GM19099 (cell line): ENCODE results near the gene FAR1.

ENCODE experiments used
- POLR2A ChIP-seq: IDR thresholded peaks from 3 replicates; pipeline ENCODE4 v1.6.1; 2011; ENCODE audit warnings: low read depth; ENCODE audit not compliant: insufficient read length; ENCODE audit errors: extremely low read depth

The FAR1 gene

DNA sequence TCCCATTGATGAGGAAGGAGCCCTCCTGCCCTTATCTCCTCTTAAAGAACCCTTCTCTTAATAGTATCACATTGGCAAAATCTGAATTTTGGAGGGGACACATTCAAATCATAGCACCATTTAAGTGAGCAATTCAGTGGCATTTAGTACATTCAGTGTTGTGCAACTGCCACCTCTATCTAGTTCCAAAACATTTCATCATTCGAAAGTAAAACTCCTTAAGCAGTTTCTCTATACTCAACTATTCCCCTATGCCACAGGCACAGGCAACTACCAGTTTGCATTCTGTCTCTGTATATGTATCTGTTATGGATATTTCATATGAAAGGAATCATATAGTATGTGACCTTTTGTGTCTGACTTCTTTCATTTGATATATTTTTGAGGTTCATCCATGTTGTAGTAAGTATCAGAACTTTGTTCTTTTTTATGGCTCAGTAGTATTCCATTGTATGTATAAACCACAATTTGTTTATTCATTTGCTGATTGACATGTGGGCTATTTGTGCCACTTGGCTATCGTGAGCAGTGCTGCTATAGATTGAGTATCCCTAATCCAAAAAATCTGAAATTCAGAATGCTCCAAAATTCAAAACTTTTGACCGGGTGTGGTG is 22.9 kb downstream of the FAR1 start:
- no peak for TF ChIP-seq POLR2A

GRCh38 chr11:13692172-13692571 is 23.7 kb downstream of the FAR1 start:
- TF ChIP-seq POLR2A = no peak

- TF ChIP-seq POLR2A = no peak
Measured at GRCh38 chr11:13694115-13694514, 25.6 kb downstream of the FAR1 start.

- no peak for TF ChIP-seq POLR2A
Measured at GRCh38 chr11:13695886-13696285, 27.4 kb downstream of the FAR1 start.

DNA sequence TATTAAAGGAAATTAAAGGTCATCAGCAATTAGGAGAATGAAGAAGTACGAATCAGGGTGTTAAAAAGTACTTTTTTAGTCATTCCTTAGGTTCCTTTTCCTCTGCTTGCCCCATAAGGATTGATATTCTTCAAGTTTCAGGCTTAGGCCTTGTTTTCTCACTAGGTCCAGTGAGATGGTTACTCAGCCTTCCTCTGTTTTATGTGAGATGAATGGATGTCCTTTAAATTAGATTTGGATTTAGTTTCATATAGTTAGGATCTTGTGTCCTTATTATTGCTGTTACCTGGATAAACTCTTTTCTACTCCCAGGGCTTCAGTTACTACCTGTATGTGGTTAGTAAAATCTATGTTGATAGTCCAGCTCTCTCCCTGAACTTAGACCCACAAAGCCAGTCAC is 29.2 kb downstream of the FAR1 start:
- TF ChIP-seq POLR2A = no peak

GRCh38 chr11:13698132-13698531 is 29.7 kb downstream of the FAR1 start:
- no peak for TF ChIP-seq POLR2A

GRCh38 chr11:13699041-13699440 is 30.6 kb downstream of the FAR1 start:
- TF ChIP-seq POLR2A = no peak

- no peak for TF ChIP-seq POLR2A
Measured at GRCh38 chr11:13699870-13700269, 31.4 kb downstream of the FAR1 start.

GRCh38 chr11:13701506-13701905 is 33.0 kb downstream of the FAR1 start:
- no peak for TF ChIP-seq POLR2A

GRCh38 chr11:13702071-13702470 is 33.6 kb downstream of the FAR1 start:
- no peak for TF ChIP-seq POLR2A

DNA sequence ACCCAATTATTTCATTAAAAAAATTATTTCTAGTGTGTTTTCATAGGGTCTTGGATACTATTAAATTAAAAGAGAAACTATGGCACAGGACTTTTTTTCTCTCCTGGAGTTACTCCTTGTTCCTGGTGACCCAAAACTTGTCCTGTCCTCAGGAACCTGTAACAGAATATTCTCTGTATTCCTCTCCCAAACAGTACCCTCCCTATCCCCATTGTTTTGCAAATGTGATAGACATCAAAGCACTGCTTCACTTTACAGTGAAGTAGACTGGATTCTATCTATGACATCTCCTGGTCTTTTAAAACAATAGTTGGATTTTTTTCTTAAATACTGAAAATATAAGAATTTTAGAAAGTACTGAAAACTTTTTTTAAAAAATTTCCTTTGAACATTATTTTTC is 37.2 kb downstream of the FAR1 start:
- no peak for TF ChIP-seq POLR2A

DNA sequence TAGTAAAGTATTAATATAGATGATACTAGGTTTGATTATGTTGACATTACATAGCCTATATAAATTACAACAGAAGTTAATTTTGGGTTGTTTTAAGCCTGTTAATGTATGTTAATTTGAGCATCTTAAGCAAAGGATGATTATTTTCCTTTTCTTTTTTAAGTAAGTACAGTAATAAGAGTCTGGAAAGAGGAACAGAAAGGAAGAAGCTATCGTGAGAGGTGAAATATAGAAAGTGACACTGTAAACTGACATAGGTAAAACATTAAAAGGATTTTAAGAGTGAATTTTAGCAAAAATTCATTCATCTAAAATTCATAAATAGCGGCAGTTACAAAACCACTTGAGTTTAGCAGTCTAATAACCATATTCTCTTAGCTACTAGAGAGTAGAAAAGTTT is 45.5 kb downstream of the FAR1 start:
- TF ChIP-seq POLR2A = no peak

DNA sequence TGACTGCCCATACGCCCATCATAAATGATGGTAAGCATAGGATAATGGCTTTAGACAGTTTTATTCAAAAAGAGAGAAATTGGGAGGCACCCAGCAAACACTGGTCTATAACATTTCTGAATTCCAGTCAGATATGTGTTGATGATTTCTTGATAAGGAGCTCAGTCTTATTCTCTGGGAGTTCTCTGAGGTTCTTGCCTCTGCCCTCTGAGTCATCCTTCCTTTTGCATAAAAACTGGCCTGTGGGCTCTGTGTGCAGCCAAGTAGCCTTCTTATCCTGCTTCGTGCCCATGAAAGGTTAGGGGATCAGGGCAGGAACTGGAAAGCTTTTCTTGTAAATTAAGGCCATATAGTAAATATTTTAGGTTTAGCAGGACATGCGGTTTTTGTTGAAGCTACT is 48.9 kb downstream of the FAR1 start:
- TF ChIP-seq POLR2A = no peak

GRCh38 chr11:13718394-13718793 is 49.9 kb downstream of the FAR1 start:
- no peak for TF ChIP-seq POLR2A

DNA sequence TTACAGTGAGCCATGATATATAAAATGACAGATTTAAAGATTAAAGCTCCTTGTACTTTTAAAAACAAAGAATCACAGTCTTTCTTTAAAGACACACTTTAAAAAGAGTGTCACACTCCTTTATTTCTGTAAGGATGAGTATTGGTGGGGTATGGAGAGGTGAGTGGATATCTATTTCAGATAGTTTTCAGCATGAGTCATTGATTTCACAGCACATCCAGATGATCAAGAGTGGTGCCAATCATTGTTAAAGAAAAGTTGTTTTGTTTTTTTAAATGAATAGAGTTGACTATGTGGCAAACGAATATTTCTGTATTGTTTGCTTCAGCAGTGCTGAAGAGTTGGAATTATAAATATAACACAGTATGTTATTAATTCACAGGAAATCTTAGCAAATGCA is 52.5 kb downstream of the FAR1 start:
- no peak for TF ChIP-seq POLR2A

- no peak for TF ChIP-seq POLR2A
Measured at GRCh38 chr11:13721760-13722159, 53.3 kb downstream of the FAR1 start.

- no peak for TF ChIP-seq POLR2A
Measured at GRCh38 chr11:13726456-13726855, 58.0 kb downstream of the FAR1 start.

GRCh38 chr11:13728076-13728475 is 59.6 kb downstream of the FAR1 start:
- TF ChIP-seq POLR2A = no peak

DNA sequence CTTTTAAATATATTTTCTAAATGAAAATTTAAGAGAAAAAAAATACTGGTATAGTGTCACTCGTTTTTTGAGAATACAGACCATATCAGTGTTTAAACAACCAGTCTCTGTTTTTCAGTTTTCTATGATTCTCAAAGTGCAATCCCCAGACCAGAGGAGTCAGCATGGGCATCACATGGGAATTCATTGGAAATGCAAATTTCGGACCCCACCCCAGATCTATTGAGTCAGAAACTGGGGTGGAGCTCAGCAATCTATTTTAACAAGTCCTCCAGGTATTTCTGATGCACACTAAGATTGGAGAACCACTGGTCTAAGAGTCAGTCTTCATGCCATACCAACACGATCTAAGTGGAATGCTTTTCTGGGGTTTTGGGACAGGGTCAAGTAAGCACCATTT is 66.1 kb downstream of the FAR1 start:
- TF ChIP-seq POLR2A = no peak
